ENCODE measurements around the gene BBLN. TPM values are rescaled to one million over a fixed set of nuclear protein-coding genes. Genes with fewer than 3 reads are reported as not detected.
A peak's percentile ranks its signal among the peaks of the same experiment; 100 is the strongest.

BBLN gene
- total RNA-seq, 1 experiment from 2014 or later: 154 TPM

DNA sequence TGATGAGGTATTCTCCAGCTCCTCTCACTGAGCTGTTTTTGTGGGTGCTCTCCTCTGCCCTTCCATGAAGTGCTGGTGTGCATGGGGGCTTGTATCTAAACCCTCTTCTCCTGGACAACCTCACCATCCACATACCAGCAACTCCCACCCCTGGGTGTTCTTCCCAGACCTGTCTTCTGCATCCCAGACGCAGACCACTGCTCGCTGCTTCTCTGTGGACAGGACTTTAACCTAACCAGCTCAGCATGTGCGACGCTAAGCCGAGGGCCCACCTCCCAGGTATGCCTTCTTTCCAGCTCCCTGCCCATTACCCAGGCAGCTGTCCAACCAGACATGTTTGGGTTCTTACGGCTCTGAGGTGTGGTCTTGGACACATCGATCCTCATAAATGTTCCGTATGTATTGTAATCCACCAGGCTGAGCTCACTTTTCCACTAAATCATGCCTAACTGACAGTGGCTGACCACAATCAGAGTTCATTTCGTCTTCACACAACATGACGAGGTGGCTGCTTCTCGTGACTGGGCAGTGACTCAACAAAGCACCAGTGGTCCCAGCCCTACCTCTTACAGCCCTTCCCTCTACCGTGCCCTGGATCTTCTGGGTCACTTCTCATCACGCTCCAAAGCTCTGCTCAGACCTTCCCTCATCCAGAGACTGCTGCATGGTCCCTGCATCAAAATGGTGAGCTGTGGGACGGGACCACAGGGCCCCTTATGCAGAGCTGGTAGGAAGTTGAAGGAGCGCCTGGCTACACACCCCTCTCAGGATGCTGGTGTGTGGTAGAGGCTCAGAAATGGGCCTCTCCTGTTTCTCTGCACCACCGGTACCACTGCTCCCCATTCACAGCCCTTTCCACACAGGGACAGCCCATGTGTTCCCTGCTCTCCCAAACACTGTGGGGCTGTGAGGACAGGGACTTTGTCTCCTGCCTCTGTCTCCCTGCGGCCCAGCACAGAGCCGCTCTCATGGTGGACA lies 23.0 kb upstream of the BBLN start:
- Histone ChIP-seq H3K27me3 (ENCODE audit: insufficient read depth, low read depth) (no peaks in the 10 kb centered on the region), H3K4me3 (no peak overlapping the region), H3K4me2 (peak overlapping the region; percentile 33), H4K20me1 (ENCODE audit: insufficient read depth) (no peaks in the 10 kb centered on the region), H3K79me2 (ENCODE audit: low read depth) (no peaks in the 10 kb centered on the region), H3K4me1 (replicated peaks; ENCODE audit: insufficient read depth) (peaks cover 25% of the 10 kb centered on the region), H3K9me2 (ENCODE audit: insufficient read depth) (no peaks in the 10 kb centered on the region), H3K27ac (peak overlapping the region; percentile 39), H3K36me3 (ENCODE audit: low read depth) (no peaks in the 10 kb centered on the region), H3K9me3 (ENCODE audit: insufficient read depth, low read depth) (no peaks in the 10 kb centered on the region), H2AFZ (no peak overlapping the region), H3F3A (ENCODE audit: insufficient read depth, low read depth) (peaks cover 12% of the 10 kb centered on the region)
- POLR2A ChIA-PET (ENCODE audit: unreplicated experiment): interaction anchor here (0.6 to 1.4 kb wide), 3 partner anchors 9 to 172 kb away, joined by 3 to 7 read pairs (median 4); partner anchors contain the start of gene BBLN
- DNase-seq: peak; percentile 74 to 89
- CTCF ChIA-PET: interaction anchor here (0.6 to 1.5 kb wide), 8 partner anchors 9 to 256 kb away, joined by 3 to 10 read pairs (median 4); no protein-coding TSS in a partner anchor
- intact Hi-C loops (cut with micrococcal nuclease; ENCODE audit: unreplicated experiment): loop anchor here (1.0 kb wide), 1 partner anchor 12 kb away; the partner anchor contains the start of gene LCN2
- TSS peak; percentile 84 for BruUV-seq (replicated peaks)
- TF ChIP-seq, protein P1, sequence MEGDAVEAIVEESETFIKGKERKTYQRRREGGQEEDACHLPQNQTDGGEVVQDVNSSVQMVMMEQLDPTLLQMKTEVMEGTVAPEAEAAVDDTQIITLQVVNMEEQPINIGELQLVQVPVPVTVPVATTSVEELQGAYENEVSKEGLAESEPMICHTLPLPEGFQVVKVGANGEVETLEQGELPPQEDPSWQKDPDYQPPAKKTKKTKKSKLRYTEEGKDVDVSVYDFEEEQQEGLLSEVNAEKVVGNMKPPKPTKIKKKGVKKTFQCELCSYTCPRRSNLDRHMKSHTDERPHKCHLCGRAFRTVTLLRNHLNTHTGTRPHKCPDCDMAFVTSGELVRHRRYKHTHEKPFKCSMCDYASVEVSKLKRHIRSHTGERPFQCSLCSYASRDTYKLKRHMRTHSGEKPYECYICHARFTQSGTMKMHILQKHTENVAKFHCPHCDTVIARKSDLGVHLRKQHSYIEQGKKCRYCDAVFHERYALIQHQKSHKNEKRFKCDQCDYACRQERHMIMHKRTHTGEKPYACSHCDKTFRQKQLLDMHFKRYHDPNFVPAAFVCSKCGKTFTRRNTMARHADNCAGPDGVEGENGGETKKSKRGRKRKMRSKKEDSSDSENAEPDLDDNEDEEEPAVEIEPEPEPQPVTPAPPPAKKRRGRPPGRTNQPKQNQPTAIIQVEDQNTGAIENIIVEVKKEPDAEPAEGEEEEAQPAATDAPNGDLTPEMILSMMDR (conservative IDR thresholded peaks at IDR 0.05): no peak
- no peak for TF ChIP-seq EZH2 (IDR thresholded peaks at IDR 0.05; ENCODE audit: low read depth)

GRCh38 chr9:128138001-128138400 lies 22.1 kb upstream of the BBLN start:
- BruUV-seq (replicated peaks): no TSS peak
- Histone ChIP-seq H3K27me3 (ENCODE audit: insufficient read depth, low read depth) (no peaks in the 10 kb centered on the region), H3F3A (ENCODE audit: insufficient read depth, low read depth) (peaks cover 21% of the 10 kb centered on the region), H3K4me1 (replicated peaks; ENCODE audit: insufficient read depth) (peaks cover 34% of the 10 kb centered on the region), H3K36me3 (ENCODE audit: low read depth) (no peaks in the 10 kb centered on the region), H3K79me2 (ENCODE audit: low read depth) (no peaks in the 10 kb centered on the region), H3K9me3 (ENCODE audit: insufficient read depth, low read depth) (no peaks in the 10 kb centered on the region), H2AFZ (no peak overlapping the region), H3K4me3 (no peak overlapping the region), H4K20me1 (ENCODE audit: insufficient read depth) (no peaks in the 10 kb centered on the region), H3K4me2 (peak overlapping the region; percentile 33), H3K9me2 (ENCODE audit: insufficient read depth) (no peaks in the 10 kb centered on the region), H3K27ac (peak overlapping the region; percentile 39; the same call in 1 of the 2 replicates)
- intact Hi-C loops (cut with micrococcal nuclease; ENCODE audit: unreplicated experiment): no loop called here
- CTCF ChIA-PET: interaction anchor here (0.8 kb wide), 1 partner anchor 10 kb away, joined by 3 read pairs; no protein-coding TSS in a partner anchor
- no peak for DNase-seq
- POLR2A ChIA-PET (ENCODE audit: unreplicated experiment): interaction anchor here (0.6 kb wide), 1 partner anchor 171 kb away, joined by 3 read pairs; no protein-coding TSS in a partner anchor
- TF ChIP-seq EZH2 (IDR thresholded peaks at IDR 0.05; ENCODE audit: low read depth): no peak
- TF ChIP-seq, protein P1 (conservative IDR thresholded peaks at IDR 0.05): no peak

GRCh38 chr9:128139621-128140020 lies 20.4 kb upstream of the BBLN start:
- intact Hi-C loops (cut with micrococcal nuclease; ENCODE audit: unreplicated experiment): no loop called here
- no peaks in the 10 kb centered on the region for H3K9me2 ChIP-seq (ENCODE audit: insufficient read depth)
- no peak overlapping the region for H2AFZ ChIP-seq
- no peaks in the 10 kb centered on the region for H3K36me3 ChIP-seq (ENCODE audit: low read depth)
- no peak overlapping the region for H3K4me2 ChIP-seq
- no peaks in the 10 kb centered on the region for H3K9me3 ChIP-seq (ENCODE audit: insufficient read depth, low read depth)
- peaks cover 36% of the 10 kb centered on the region for H3F3A ChIP-seq (ENCODE audit: insufficient read depth, low read depth)
- POLR2A ChIA-PET (ENCODE audit: unreplicated experiment): no interaction called here
- H3K4me1 ChIP-seq (replicated peaks; ENCODE audit: insufficient read depth): peaks cover 50% of the 10 kb centered on the region
- BruUV-seq (replicated peaks): no TSS peak
- no peaks in the 10 kb centered on the region for H3K27me3 ChIP-seq (ENCODE audit: insufficient read depth, low read depth)
- H3K27ac ChIP-seq: no peak overlapping the region
- CTCF ChIA-PET: no interaction called here
- H4K20me1 ChIP-seq (ENCODE audit: insufficient read depth): no peaks in the 10 kb centered on the region
- no peak for DNase-seq
- no peak overlapping the region for H3K4me3 ChIP-seq
- H3K79me2 ChIP-seq (ENCODE audit: low read depth): no peaks in the 10 kb centered on the region
- no peak for TF ChIP-seq EZH2 (IDR thresholded peaks at IDR 0.05; ENCODE audit: low read depth)
- TF ChIP-seq, protein P1 (conservative IDR thresholded peaks at IDR 0.05): no peak

Measured in PC-9 (cell line).